ENCODE results near the gene PLCB1.
"Not testable (repeated sequence)": the region's sequence is repeated elsewhere in the genome, so short reads cannot be mapped to it uniquely, and the experiment has no call there.

The PLCB1 gene

GRCh38 chr20:8370774-8371173, 238.7 kb downstream of the PLCB1 start:
- Histone ChIP-seq H3K27me3 (ENCODE audit: control insufficient read depth, insufficient read depth, low read length, poor library complexity, severe bottlenecking) (no peaks in the 10 kb centered on the region), H3K9me3 (ENCODE audit: control insufficient read depth, low read length) (no peaks in the 10 kb centered on the region), H3K4me1 (ENCODE audit: control insufficient read depth, insufficient read depth, low read length) (peaks cover 13% of the 10 kb centered on the region), H3K4me3 (ENCODE audit: insufficient read depth, low read depth, low read length) (no peak overlapping the region), H3K36me3 (ENCODE audit: control insufficient read depth, insufficient read depth, low read length) (no peaks in the 10 kb centered on the region), H3K27ac (ENCODE audit: insufficient read depth, low read depth, low read length, poor library complexity, severe bottlenecking) (no peak overlapping the region)
- 93 to 94% methylated on average over 4 to 5 of the region's 5 CpGs for WGBS, 2 experiments

GRCh38 chr20:8372824-8373380, 240.8 kb downstream of the PLCB1 start:
- no peak overlapping the region for H3K27ac ChIP-seq (ENCODE audit: insufficient read depth, low read depth, low read length, poor library complexity, severe bottlenecking)
- no peak overlapping the region for H3K4me3 ChIP-seq (ENCODE audit: insufficient read depth, low read depth, low read length)
- no peaks in the 10 kb centered on the region for H3K9me3 ChIP-seq (ENCODE audit: control insufficient read depth, low read length)
- H3K36me3 ChIP-seq (ENCODE audit: control insufficient read depth, insufficient read depth, low read length), result no peaks in the 10 kb centered on the region
- no peaks in the 10 kb centered on the region for H3K27me3 ChIP-seq (ENCODE audit: control insufficient read depth, insufficient read depth, low read length, poor library complexity, severe bottlenecking)
- H3K4me1 ChIP-seq (ENCODE audit: control insufficient read depth, insufficient read depth, low read length), result peaks cover 20% of the 10 kb centered on the region
- 90 to 91% methylated on average over 5 of the region's 5 CpGs for WGBS, 2 experiments

- Histone ChIP-seq H3K4me1 (ENCODE audit: control insufficient read depth, insufficient read depth, low read length) (peaks cover 20% of the 10 kb centered on the region), H3K4me3 (ENCODE audit: insufficient read depth, low read depth, low read length) (no peak overlapping the region), H3K36me3 (ENCODE audit: control insufficient read depth, insufficient read depth, low read length) (no peaks in the 10 kb centered on the region), H3K27ac (ENCODE audit: insufficient read depth, low read depth, low read length, poor library complexity, severe bottlenecking) (no peak overlapping the region), H3K27me3 (ENCODE audit: control insufficient read depth, insufficient read depth, low read length, poor library complexity, severe bottlenecking) (no peaks in the 10 kb centered on the region), H3K9me3 (ENCODE audit: control insufficient read depth, low read length) (no peaks in the 10 kb centered on the region)
- 98 to 100% methylated on average over 1 of the region's 1 CpG for WGBS, 2 experiments
Measured at GRCh38 chr20:8373579-8373978, 241.5 kb downstream of the PLCB1 start.

GRCh38 chr20:8375898-8376297, 243.8 kb downstream of the PLCB1 start:
- no peak overlapping the region for H3K27ac ChIP-seq (ENCODE audit: insufficient read depth, low read depth, low read length, poor library complexity, severe bottlenecking)
- peaks cover 20% of the 10 kb centered on the region for H3K4me1 ChIP-seq (ENCODE audit: control insufficient read depth, insufficient read depth, low read length)
- no peak overlapping the region for H3K4me3 ChIP-seq (ENCODE audit: insufficient read depth, low read depth, low read length)
- H3K36me3 ChIP-seq (ENCODE audit: control insufficient read depth, insufficient read depth, low read length), result no peaks in the 10 kb centered on the region
- H3K9me3 ChIP-seq (ENCODE audit: control insufficient read depth, low read length), result no peaks in the 10 kb centered on the region
- no peaks in the 10 kb centered on the region for H3K27me3 ChIP-seq (ENCODE audit: control insufficient read depth, insufficient read depth, low read length, poor library complexity, severe bottlenecking)
- 69 to 73% methylated on average over 1 to 2 of the region's 2 CpGs for WGBS, 2 experiments

GRCh38 chr20:8376940-8377339, 244.9 kb downstream of the PLCB1 start:
- Histone ChIP-seq H3K4me1 (ENCODE audit: control insufficient read depth, insufficient read depth, low read length) (peaks cover 20% of the 10 kb centered on the region), H3K27ac (ENCODE audit: insufficient read depth, low read depth, low read length, poor library complexity, severe bottlenecking) (no peak overlapping the region), H3K27me3 (ENCODE audit: control insufficient read depth, insufficient read depth, low read length, poor library complexity, severe bottlenecking) (no peaks in the 10 kb centered on the region), H3K9me3 (ENCODE audit: control insufficient read depth, low read length) (no peaks in the 10 kb centered on the region), H3K36me3 (ENCODE audit: control insufficient read depth, insufficient read depth, low read length) (no peaks in the 10 kb centered on the region), H3K4me3 (ENCODE audit: insufficient read depth, low read depth, low read length) (no peak overlapping the region)
- WGBS, 2 experiments, result 92% methylated on average over 3 of the region's 3 CpGs

- H3K4me1 ChIP-seq (ENCODE audit: control insufficient read depth, insufficient read depth, low read length), result peaks cover 20% of the 10 kb centered on the region
- H3K27me3 ChIP-seq (ENCODE audit: control insufficient read depth, insufficient read depth, low read length, poor library complexity, severe bottlenecking); H3K27ac ChIP-seq (ENCODE audit: insufficient read depth, low read depth, low read length, poor library complexity, severe bottlenecking); H3K36me3 ChIP-seq (ENCODE audit: control insufficient read depth, insufficient read depth, low read length); H3K4me3 ChIP-seq (ENCODE audit: insufficient read depth, low read depth, low read length); H3K9me3 ChIP-seq (ENCODE audit: control insufficient read depth, low read length): not testable (repeated sequence)
- 95 to 100% methylated on average over 1 of the region's 1 CpG for WGBS, 2 experiments
Measured at GRCh38 chr20:8379125-8379524, 247.1 kb downstream of the PLCB1 start.

GRCh38 chr20:8385247-8385646, 253.2 kb downstream of the PLCB1 start:
- Histone ChIP-seq H3K27ac (ENCODE audit: insufficient read depth, low read depth, low read length, poor library complexity, severe bottlenecking) (no peak overlapping the region), H3K36me3 (ENCODE audit: control insufficient read depth, insufficient read depth, low read length) (no peaks in the 10 kb centered on the region), H3K4me1 (ENCODE audit: control insufficient read depth, insufficient read depth, low read length) (peaks cover 24% of the 10 kb centered on the region), H3K27me3 (ENCODE audit: control insufficient read depth, insufficient read depth, low read length, poor library complexity, severe bottlenecking) (no peaks in the 10 kb centered on the region), H3K9me3 (ENCODE audit: control insufficient read depth, low read length) (no peaks in the 10 kb centered on the region), H3K4me3 (ENCODE audit: insufficient read depth, low read depth, low read length) (no peak overlapping the region)
- 39 to 53% methylated on average over 3 of the region's 3 CpGs for WGBS, 2 experiments

- Histone ChIP-seq H3K27ac (ENCODE audit: insufficient read depth, low read depth, low read length, poor library complexity, severe bottlenecking) (no peak overlapping the region), H3K36me3 (ENCODE audit: control insufficient read depth, insufficient read depth, low read length) (no peaks in the 10 kb centered on the region), H3K27me3 (ENCODE audit: control insufficient read depth, insufficient read depth, low read length, poor library complexity, severe bottlenecking) (no peaks in the 10 kb centered on the region), H3K9me3 (ENCODE audit: control insufficient read depth, low read length) (no peaks in the 10 kb centered on the region), H3K4me1 (ENCODE audit: control insufficient read depth, insufficient read depth, low read length) (peaks cover 24% of the 10 kb centered on the region), H3K4me3 (ENCODE audit: insufficient read depth, low read depth, low read length) (no peak overlapping the region)
- 89 to 96% methylated on average over 3 of the region's 3 CpGs for WGBS, 2 experiments
Measured at GRCh38 chr20:8386991-8387390, 254.9 kb downstream of the PLCB1 start.

- H3K36me3 ChIP-seq (ENCODE audit: control insufficient read depth, insufficient read depth, low read length), result no peaks in the 10 kb centered on the region
- H3K9me3 ChIP-seq (ENCODE audit: control insufficient read depth, low read length), result no peaks in the 10 kb centered on the region
- peaks cover 24% of the 10 kb centered on the region for H3K4me1 ChIP-seq (ENCODE audit: control insufficient read depth, insufficient read depth, low read length)
- no peak overlapping the region for H3K27ac ChIP-seq (ENCODE audit: insufficient read depth, low read depth, low read length, poor library complexity, severe bottlenecking)
- WGBS, 2 experiments, result 86 to 100% methylated on average over 2 of the region's 2 CpGs
- H3K4me3 ChIP-seq (ENCODE audit: insufficient read depth, low read depth, low read length), result no peak overlapping the region
- no peaks in the 10 kb centered on the region for H3K27me3 ChIP-seq (ENCODE audit: control insufficient read depth, insufficient read depth, low read length, poor library complexity, severe bottlenecking)
Measured at GRCh38 chr20:8388141-8388540, 256.1 kb downstream of the PLCB1 start.

GRCh38 chr20:8388707-8389106, 256.6 kb downstream of the PLCB1 start:
- Histone ChIP-seq H3K4me3 (ENCODE audit: insufficient read depth, low read depth, low read length) (no peak overlapping the region), H3K27ac (ENCODE audit: insufficient read depth, low read depth, low read length, poor library complexity, severe bottlenecking) (no peak overlapping the region), H3K36me3 (ENCODE audit: control insufficient read depth, insufficient read depth, low read length) (no peaks in the 10 kb centered on the region), H3K27me3 (ENCODE audit: control insufficient read depth, insufficient read depth, low read length, poor library complexity, severe bottlenecking) (no peaks in the 10 kb centered on the region), H3K9me3 (ENCODE audit: control insufficient read depth, low read length) (no peaks in the 10 kb centered on the region), H3K4me1 (ENCODE audit: control insufficient read depth, insufficient read depth, low read length) (peaks cover 24% of the 10 kb centered on the region)
- no CpG with 5 or more reads among the region's 1 CpG for WGBS, 2 experiments
